TTC549 (cell line): ENCODE results near the gene DYSF.
"Not testable (repeated sequence)": the region's sequence is repeated elsewhere in the genome, so short reads cannot be mapped to it uniquely, and the experiment has no call there.

Experiments
- FAIRE-seq: peaks from 2 replicates; lab custom pipeline; 2012; peaks lifted over from hg19 to GRCh38; lab: Jason Lieb, UNC

DYSF gene

GRCh38 chr2:71658256-71658655 lies 204.9 kb downstream of the DYSF start:
- FAIRE-seq: not testable (repeated sequence)

DNA sequence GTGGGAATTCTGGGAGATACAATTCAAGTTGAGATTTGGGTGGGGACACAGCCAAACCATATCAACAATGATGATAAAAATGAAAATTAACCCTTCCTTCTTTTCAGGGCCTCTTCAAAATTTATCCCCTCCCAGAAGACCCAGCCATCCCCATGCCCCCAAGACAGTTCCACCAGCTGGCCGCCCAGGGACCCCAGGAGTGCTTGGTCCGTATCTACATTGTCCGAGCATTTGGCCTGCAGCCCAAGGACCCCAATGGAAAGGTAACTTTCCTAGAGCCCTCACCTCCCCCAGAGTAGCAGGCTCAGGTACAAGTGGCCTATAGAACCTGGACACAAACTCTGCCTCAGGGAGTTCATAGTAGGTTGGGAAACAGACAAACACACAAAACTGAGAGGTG lies 205.4 kb downstream of the DYSF start:
- no peak for FAIRE-seq

DNA sequence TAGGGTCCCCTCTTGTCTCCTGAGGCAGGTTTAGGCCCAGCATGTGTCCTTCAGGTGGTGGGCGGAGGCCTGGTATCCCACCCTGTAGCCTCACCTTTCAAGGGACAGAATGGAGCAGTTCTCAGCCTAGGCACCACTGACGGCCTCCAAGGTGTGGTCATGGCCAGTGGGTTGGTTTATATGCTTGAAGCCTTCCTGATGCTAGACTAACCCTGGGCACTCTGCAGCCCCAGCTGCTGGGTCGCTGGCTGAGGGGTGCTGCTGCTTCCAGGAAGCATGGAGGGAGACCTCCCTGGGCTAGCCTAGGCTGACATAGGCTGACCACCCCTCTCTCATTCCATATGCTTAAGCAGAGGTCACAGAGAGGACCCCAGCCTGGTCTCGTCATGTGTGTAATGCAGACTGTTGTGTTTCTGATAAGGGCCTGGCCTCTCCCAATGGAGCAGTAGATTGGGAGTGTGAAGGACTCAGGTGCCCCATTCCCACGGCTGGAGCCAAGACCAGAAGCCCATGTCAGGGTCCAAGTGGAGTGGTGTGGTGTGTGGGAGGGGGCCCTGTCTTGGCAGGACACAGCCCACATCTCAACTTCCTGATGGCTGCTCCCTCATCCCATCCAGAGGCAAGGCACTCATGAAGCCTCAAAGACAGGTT lies 206.6 kb downstream of the DYSF start:
- no peak for FAIRE-seq

DNA sequence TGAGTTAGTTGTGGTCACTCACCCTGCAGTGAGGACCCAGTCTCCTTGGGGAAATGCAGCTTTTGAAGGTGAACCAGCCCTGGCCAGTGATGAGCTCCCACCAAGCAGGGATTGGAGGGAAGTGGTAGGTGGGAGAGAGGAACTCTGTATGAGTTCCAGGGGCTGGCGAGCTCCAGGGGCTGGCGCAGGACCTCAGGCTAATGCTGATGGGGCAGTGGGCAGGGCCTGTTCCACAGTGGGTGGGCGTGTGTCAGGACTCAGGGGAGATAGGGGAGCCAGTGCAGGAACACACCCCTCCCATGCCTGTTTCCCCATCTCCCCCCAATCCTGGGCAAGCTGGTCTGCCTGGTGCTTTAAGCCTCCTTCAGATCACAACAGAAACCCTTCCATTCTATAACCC lies 208.4 kb downstream of the DYSF start:
- FAIRE-seq: no peak

DNA sequence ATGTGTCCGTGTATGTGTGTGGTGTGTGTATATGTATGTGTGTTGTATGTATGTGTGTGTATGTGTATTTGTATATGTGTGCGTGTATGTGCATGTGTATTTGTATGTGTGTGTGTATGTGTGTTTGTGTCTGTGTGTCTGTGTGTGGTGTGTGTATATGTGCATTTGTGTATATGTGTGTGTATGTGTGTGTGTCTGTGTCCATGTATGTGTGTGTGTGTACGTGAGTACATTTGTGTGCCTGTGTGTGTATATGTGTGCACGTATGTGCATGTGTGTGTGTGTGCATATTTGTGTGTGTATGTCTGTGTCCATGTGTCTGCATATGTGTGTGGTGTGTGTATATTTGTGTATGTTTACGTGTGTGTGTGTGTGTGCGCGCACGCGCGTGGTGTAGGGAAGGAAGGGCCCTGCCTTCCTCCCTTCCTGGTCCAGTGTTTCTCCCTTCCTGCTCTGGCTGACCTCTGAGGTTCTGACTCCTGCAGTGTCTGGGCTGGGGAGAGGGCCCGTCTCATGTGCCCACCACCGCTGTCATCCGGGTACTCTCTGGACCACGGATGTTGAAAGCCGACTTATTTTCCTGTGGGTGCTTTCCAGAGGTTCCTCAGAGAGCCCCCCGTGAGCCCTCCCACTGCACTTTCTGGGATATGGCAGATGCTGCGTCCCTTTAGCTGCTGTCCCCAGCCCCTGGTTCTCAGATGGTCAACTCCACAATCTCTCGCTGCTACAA lies 209.5 kb downstream of the DYSF start:
- no peak for FAIRE-seq

- FAIRE-seq: no peak
These were observed 210.8 kb downstream of the DYSF start for GRCh38 chr2:71664161-71664560.

DNA sequence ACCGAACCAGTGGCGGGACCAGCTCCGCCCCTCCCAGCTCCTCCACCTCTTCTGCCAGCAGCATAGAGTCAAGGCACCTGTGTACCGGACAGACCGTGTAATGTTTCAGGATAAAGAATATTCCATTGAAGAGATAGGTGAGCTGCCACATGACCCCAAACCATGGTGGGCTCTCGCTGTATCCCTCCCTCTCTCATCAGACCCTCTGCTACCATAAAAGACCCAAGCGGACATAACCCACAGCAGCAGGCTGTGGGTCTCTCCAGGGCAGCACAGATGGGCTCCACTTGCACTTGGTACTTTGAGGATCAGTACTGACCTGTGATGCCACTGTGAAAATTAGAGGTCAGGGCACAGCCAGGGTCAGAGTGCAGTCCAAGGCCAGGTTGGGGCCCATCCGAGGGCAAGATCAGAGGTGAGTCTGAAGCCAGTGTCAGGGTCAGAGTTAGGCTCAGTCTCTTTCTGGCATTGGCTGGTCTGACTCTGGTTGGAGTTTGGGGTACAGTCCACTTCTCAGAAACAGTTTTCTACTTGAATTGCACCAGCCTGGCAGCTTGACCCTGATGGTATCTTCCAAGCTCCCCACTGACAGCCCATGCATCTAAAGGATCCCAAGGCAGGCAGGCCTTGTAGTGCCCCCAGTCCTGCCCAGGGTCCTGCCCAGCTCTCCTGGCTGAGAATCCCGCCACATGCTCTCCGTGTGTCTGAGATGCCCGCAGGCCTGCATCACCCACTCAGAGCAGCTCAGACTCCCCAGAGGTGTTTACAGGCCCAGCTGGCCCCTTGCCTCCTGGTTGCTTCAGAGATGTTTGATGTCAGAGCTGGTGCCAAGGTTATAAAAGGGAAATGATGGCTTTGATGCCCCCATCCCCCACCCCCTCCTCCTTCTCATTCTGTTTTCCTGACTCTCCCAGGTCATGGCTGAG lies 212.1 kb downstream of the DYSF start:
- FAIRE-seq: no peak

DNA sequence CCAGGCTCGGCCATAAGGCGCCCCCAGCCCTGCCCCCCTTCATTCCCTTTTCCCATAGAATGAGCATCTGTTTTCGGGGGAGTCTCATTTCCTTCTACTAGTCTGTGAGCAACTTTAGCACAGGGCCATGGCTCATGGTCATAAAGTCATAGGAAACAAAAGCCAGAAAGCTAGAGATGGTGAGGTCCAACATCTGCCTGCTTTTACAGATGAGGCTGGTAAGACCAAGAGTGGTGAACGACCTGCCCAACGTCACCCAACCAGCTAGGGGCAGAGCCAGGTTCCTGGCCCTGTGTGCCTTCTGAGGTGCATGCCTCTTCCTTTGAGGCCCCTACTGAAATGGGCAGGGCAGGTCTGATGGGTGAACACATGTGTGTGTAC lies 212.7 kb downstream of the DYSF start:
- no peak for FAIRE-seq

- no peak for FAIRE-seq
These were observed 214.2 kb downstream of the DYSF start for GRCh38 chr2:71667256-71668182.

GRCh38 chr2:71668326-71669057 lies 215.1 kb downstream of the DYSF start:
- FAIRE-seq: no peak

DNA sequence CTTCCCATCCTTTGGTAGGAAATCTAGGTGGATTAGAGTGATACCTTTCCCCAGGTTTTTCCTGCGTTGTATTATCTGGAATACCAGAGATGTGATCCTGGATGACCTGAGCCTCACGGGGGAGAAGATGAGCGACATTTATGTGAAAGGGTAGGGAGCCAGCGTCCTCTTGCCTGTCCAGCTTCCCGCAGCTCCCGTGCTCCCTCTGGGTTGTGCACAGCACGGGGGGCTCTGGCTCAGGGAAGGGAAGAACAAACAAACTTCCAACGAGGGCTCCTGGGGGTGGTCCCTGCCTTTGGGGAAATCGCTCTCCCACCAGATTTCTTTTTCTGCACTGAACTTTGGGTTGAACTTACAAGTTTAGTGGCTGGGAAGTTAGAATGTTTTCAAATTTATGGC lies 215.7 kb downstream of the DYSF start:
- FAIRE-seq: no peak

- no peak for FAIRE-seq
These were observed 216.5 kb downstream of the DYSF start for GRCh38 chr2:71669628-71670429.

DNA sequence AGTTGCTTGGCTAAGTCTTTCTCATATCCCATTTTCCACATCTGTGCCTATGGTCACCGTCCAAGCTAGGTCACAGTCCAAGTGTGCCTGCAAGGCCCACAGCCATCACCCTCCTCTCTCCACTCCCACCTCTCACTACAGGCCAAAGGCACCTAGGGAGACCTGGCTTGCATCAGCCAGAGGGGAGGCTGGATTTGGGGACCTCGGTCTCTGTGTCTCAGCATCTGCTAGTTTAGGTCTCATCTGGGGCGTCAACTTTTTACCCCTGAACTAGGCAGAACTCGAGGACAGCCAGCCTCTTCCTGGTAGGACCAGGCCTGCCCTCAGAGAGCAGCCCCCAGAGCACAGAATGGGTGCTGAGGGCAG lies 217.1 kb downstream of the DYSF start:
- no peak for FAIRE-seq

- FAIRE-seq: no peak
These were observed 218.0 kb downstream of the DYSF start for GRCh38 chr2:71671203-71671854.

DNA sequence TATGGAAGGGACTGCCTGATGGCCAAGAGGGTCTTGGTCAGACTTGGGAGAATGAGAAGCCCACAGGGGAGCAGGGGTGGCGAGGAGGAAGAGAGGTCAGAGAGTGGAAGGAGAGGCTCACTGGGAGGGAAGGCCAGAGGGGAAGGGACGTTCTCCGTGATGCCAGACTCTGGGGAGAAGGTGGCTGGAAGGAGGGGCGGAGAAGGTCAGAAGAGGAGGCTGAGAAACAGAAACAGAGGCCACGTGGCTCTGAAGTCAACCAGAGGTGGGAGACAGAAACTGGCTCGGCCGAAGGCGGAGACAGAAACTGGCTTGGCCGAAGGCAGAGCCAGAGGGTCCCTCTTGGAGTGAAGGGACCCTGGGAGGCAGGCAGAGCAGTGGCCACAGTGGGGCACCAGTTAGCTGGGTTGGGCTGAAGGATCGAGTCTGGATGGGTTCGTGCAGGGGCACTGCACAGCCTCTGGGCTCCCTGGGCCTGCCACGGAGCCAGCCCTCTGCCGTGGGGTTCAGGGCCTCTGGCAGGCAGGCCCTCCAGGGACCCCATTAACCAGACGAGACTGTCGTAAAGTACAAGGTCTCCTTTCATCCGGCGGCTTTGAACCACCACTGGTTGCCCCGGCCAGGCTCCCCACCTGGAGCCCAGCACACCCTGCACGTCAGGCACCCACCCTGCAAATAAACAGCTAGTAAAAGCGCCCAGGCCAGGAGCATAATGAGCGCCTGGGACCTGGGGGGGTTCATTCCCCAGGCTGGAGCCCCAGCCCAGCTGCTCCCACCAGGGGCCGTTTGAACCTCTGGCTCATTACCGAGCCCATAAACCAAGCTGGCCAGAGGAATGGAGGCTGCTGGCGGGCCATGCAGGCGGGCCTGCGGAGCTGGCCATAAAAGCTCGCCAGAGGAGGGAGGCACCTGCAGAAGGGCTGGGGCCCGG lies 218.8 kb downstream of the DYSF start:
- FAIRE-seq: no peak

- no peak for FAIRE-seq
These were observed 219.8 kb downstream of the DYSF start for GRCh38 chr2:71672826-71673795.

GRCh38 chr2:71674158-71674851 lies 220.9 kb downstream of the DYSF start:
- no peak for FAIRE-seq
